Measurements from ENCODE around the gene RIMBP2. TPM values are rescaled to one million over a fixed set of nuclear protein-coding genes. Genes with fewer than 3 reads are reported as not detected.
"Not testable (repeated sequence)": the region's sequence is repeated elsewhere in the genome, so short reads cannot be mapped to it uniquely, and the experiment has no call there.

RIMBP2 gene
- total RNA-seq, 1 donor from 2014 or later, result not detected

GRCh38 chr12:130650131-130650530 lies 66.0 kb downstream of the RIMBP2 start:
- no peak overlapping the region for H3K4me3 ChIP-seq
- intact Hi-C loops (cut with micrococcal nuclease), result no loop called here
- TF ChIP-seq CTCF (IDR thresholded peaks at IDR 0.05; ENCODE audit: borderline replicate concordance), result no peak

GRCh38 chr12:130649101-130650045 lies 66.7 kb downstream of the RIMBP2 start:
- DNase-seq, result no peak
- intact Hi-C loops (cut with micrococcal nuclease), result no loop called here
- Histone ChIP-seq H3K36me3 (no peaks in the 10 kb centered on the region), H3K27ac (replicated peaks) (no peak overlapping the region), H3K4me1 (peaks cover 4% of the 10 kb centered on the region), H3K9me3 (replicated peaks) (peaks cover 19% of the 10 kb centered on the region), H3K27me3 (ENCODE audit: low read depth) (peaks cover 73% of the 10 kb centered on the region), H3K4me3 (no peak overlapping the region)
- no peak for TF ChIP-seq CTCF (IDR thresholded peaks at IDR 0.05; ENCODE audit: borderline replicate concordance)

More at GRCh38 chr12:130650131-130650530, 66.0 kb downstream of the RIMBP2 start:
- no peak overlapping the region for H3K27ac ChIP-seq (replicated peaks)
- H3K27me3 ChIP-seq (ENCODE audit: low read depth), result peaks cover 80% of the 10 kb centered on the region
- H3K9me3 ChIP-seq (replicated peaks), result peaks cover 17% of the 10 kb centered on the region
- no peak for DNase-seq
- H3K4me1 ChIP-seq, result peaks cover 4% of the 10 kb centered on the region
- H3K36me3 ChIP-seq, result no peaks in the 10 kb centered on the region

GRCh38 chr12:130647814-130648213 lies 68.3 kb downstream of the RIMBP2 start:
- Histone ChIP-seq H3K9me3 (replicated peaks) (peaks cover 9% of the 10 kb centered on the region), H3K4me1 (peaks cover 4% of the 10 kb centered on the region), H3K36me3 (no peaks in the 10 kb centered on the region), H3K27ac (replicated peaks) (no peak overlapping the region), H3K27me3 (ENCODE audit: low read depth) (peaks cover 65% of the 10 kb centered on the region), H3K4me3 (no peak overlapping the region)
- intact Hi-C loops (cut with micrococcal nuclease), result no loop called here
- no peak for DNase-seq
- no peak for TF ChIP-seq CTCF (IDR thresholded peaks at IDR 0.05; ENCODE audit: borderline replicate concordance)

- intact Hi-C loops (cut with micrococcal nuclease), result no loop called here
- TF ChIP-seq CTCF (IDR thresholded peaks at IDR 0.05; ENCODE audit: borderline replicate concordance), result no peak
- H3K27ac ChIP-seq (replicated peaks), result no peak overlapping the region
Measured at GRCh38 chr12:130646716-130647370, 69.3 kb downstream of the RIMBP2 start.

GRCh38 chr12:130646191-130646590 lies 69.9 kb downstream of the RIMBP2 start:
- DNase-seq; H3K9me3 ChIP-seq (replicated peaks); H3K27ac ChIP-seq (replicated peaks); H3K4me3 ChIP-seq; intact Hi-C loops (cut with micrococcal nuclease); H3K36me3 ChIP-seq; H3K4me1 ChIP-seq: not testable (repeated sequence)
- peaks cover 53% of the 10 kb centered on the region for H3K27me3 ChIP-seq (ENCODE audit: low read depth)

More at GRCh38 chr12:130646716-130647370, 69.3 kb downstream of the RIMBP2 start:
- no peak for DNase-seq
- Histone ChIP-seq H3K4me3 (no peak overlapping the region), H3K36me3 (no peaks in the 10 kb centered on the region), H3K27me3 (ENCODE audit: low read depth) (peaks cover 57% of the 10 kb centered on the region), H3K9me3 (replicated peaks) (peaks cover 9% of the 10 kb centered on the region), H3K4me1 (peaks cover 4% of the 10 kb centered on the region)

Data from left ventricle myocardium inferior (tissue), 1 donor.